Activated T-helper 1 cell treated with Interleukin-2 at 50 U/mL for 16 hours (primary cell): Measurements from ENCODE around the gene CALCOCO2.

Source experiments
- DNase-seq: peaks from one replicate; pipeline ENCODE4 v3.0.0-alpha.2; 2020; ENCODE audit warnings: low read depth

The CALCOCO2 gene

DNA sequence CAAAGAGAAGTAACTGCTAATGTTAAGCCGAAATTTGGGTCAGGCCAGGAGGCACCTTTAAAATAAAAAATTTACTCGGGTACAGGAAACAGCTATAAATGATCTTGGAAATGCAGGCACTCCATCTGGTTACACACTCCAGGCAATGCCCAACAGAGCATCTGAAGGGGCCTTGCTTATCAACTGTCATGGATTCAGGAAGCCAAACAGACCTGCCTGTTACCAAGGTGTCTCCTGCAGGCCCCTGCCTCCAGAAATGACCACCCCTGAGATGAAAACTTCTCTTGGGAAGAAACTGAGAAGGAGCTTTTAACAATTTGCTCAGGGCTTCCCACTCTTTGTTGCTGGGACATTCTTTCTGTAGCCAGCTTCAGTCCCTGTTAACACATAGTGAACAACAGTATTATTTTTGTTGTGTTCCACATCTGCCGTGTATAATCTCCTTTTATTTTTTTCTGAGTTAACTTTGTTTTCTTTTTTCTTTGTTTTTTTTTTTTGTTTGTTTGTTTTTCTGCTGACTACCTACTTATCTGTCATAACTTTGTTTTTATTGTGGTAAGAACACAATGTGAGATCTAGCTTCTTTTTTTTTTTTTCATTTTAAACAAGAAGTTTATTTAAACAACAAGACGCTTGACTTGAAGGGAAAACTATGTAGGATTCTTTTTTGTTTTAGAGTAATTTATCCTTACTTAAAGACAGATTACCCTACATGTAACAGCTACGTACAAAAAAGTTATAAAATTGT, 43.0 kb downstream of the CALCOCO2 start:
- no peak for DNase-seq

DNA sequence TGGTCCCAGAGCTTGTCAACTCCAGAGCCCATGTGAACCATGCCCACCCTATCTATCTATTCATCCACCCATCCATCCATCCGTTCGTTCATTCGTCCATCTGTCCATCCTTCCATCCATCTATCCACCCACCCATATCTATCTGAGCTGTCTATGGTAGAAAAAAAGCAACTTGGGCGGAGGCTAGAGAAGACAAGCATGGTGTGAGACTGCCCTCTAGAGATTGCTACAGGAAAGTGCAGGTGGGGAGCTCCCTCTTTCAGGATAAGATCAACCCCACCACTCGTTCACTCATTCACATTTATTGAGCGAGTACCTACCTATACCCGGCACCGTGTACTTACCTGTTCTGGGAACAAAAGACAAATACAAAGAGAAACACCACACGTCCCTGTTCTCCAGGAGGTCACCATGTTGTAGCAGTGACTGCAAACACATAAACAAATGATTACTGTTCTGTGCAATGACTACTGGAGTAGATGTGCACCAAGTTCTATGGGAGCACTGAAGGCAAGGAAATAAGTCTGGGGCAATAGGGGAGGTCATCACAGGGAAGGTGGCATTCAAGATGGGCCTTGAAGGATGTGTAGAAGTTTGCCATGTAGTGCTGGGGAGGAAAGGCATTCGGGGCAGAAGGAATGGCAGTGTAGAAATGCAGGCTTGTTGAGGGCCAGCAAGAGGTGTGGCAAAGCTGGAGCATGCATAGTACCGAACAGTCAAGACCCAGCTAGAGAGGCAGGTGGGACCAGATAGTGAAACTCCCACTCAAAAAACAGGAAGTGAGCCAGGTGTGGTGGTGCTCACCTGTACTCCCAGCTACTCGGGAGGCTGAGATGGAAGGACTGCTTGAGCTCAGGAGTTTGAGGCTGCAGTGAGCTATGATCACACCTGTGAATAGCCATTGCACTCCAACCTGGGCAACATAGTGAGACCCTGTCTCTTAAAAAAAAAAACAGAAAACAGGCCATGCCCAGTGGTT, 48.4 kb downstream of the CALCOCO2 start:
- DNase-seq, result peak; percentile 14

DNA sequence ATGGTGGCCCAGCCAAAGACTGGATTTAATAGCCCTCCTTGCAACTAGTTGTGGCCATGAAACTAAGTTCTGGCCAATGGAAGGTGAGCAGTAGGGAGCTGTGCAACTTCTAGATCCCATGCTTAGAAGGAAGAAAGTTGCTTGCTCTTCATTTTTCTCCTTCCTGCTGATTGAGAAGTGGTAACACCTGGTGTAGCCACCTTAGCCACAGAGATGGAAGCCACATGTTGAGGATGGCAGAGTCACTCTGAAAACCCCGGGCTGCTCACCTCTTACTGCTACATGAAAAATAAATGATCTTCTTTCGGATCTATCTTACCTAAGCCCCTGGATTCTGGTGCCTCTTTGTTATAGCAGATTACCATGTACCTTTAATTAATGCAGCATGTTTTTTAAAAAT, 51.4 kb downstream of the CALCOCO2 start:
- DNase-seq, result no peak

DNA sequence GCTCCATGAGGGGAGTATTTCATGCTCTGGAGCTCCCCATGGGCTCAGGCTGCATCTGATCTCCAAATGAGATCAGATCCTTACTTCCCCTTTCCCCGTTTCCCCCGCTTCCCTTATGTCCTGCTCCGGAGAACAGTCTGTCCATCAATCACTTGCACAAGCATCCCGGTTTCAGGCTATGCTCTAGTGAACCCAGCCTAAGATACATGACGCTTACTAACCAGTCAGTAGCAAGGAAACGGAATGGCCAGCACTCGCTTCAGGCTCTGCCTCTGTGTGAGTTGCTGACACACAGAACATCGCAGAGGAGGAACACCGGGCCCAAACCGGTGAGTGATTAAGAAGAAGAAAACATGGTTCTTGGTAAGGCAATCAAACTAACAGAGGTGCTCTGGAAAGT, 52.3 kb downstream of the CALCOCO2 start:
- no peak for DNase-seq

DNA sequence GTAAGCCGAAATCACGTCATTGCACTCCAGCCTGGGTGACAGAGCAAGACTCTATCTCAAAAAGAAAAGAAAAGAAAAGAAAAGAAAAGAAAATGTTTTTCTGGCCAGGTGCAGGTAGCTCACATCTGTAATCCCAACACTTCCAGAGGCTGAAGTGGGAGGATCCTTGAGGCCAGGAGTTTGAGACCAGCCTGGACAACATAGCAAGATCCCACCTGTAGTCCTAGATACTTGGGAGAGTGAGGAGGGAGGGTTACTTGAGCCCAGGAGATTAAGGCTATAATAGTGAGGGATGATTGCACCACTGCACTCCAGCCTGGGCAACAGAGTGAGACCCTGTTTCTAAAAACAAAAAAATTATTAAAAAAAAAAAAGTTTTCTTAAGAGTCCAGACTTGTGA, 59.3 kb downstream of the CALCOCO2 start:
- no peak for DNase-seq

DNA sequence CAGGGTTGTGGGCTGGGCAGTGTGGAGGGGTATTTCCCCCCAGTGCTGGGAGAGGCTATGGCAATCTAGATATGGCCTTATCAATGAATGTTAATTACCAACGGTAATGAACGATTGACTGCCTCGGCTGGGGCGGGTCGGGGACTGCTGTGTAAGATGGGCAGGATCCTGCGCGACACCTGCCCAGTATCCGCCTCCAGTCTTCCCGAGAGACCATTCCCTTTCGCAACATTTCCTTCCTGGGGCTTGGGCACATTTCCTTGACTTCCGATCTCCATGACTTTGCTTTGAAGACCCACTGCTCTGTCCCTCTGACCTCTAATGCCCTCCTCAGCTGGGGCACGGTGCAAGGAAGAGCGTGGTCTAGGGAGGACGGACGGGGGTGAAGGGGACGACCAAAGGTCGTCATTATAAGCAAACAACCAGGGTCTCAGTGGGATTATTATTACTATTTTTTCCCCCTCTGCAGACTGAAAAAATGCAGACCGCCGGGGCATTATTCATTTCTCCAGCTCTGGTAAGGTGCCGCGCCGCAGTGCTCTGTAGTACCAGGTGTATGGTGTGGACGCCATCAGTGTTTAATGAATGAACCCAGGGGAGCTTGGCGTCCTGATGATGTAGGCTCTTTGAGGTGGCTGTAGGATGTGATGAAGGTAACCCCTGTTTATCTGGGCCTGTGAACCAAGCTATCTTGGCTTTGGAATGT, 62.3 kb downstream of the CALCOCO2 start:
- DNase-seq, result no peak

DNA sequence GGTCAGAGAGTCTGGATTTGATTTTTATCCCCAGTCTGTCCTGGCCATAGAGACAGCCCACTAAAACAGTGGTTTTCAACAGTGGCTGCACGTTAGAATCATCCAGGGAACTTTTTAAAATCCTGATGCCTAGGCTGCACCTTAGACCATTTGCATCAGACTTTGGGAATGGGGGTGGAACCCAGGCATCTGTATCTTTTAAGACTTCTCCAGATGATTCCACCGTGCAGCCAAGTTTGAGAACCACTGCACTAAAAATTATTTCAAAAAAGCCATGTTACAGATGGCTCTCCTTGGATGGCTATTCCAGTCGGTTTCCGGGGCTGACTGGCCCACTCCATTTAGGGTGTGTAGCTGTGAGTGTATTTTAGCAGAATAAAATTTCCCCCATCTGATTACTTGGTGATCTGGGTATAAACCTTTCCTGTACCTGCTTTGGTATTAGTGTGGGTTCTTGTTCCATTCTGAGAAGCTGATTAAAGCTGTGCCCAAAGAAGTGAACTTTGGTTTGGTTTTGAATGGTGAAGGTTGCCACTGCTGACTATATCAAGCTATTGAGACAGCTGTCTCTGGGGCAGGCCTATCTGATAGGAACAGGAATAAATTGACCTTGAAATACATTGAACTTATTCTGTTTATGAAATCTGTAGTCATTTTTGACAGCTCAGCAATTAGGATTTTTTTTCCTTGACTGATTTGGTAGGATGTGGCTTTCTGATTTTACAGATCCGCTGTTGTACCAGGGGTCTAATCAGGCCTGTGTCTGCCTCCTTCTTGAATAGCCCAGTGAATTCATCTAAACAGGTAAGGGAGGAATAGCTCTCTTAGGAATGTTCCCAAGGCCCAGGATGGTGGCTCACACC, 63.0 kb downstream of the CALCOCO2 start:
- no peak for DNase-seq

DNA sequence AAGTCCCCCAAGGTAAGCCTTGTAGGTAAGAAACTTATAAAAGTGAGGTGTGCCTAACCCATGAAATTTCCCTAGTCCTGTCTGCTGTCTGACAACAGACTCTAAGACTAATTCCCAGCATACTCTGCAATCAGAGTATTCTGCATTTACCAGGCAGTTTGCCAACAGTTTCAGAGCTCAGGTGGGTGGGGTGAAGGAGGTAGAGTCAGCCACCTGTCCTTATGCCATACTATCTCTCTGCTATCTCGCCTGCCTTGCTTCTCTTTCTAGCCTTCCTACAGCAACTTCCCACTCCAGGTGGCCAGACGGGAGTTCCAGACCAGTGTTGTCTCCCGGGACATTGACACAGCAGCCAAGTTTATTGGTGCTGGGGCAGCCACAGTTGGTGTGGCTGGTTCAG, 64.1 kb downstream of the CALCOCO2 start:
- DNase-seq, result no peak

DNA sequence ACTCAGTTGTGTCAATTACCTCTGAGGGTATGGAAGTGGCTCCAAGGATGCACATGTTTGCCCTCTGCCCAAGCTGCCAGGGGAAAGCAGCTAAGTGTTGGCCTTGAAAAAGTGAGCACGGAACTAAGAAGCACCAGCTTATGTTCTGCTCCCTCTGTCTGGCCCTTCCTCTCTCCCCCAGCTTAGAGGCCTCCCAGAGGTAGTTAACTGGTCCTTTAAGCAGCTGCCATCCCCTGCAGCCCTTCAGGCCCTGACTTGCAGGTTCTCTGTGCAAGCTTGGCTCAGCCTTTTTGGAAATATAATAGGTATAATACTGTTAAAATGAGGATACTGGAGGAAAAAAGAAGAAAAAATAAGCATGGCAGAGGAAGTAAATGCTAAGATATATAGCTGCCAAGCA, 70.4 kb downstream of the CALCOCO2 start:
- no peak for DNase-seq

DNA sequence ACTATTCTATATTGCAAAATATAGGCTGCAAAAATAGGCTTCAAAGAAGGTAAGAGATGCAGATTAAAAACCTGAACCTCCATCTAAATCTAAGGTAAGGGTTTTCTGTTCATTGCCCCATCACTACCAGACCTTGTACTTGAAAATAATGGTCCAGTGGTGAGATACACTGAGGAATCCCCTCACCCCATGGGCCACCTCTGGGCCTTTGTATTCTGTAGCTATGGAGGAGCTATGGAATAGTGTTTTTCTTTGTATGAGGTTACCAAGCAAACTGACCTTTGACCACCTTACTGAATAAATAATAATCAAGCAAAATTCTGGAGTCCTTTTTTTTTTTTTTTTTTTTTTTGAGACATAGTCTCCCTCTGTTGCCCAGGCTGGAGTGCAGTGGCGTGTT, 72.6 kb downstream of the CALCOCO2 start:
- no peak for DNase-seq

DNA sequence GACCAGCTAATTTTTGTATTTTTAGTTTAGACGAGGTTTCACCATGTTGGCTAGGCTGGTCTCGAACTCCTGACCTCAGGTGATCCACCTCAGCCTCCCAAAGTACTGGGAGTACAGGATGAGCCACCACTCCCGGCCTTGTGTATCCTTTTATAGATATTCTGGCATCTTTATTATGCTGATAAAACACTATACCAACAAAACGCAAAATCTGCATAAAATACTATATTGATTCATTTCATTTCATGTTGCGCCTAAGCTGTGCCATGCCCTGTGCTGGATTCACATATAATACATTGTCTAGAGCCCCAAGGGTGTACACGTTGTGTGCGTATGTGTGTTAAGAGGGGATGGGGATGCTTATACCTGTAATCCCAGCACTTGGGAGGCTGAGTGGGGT, 73.6 kb downstream of the CALCOCO2 start:
- no peak for DNase-seq

DNA sequence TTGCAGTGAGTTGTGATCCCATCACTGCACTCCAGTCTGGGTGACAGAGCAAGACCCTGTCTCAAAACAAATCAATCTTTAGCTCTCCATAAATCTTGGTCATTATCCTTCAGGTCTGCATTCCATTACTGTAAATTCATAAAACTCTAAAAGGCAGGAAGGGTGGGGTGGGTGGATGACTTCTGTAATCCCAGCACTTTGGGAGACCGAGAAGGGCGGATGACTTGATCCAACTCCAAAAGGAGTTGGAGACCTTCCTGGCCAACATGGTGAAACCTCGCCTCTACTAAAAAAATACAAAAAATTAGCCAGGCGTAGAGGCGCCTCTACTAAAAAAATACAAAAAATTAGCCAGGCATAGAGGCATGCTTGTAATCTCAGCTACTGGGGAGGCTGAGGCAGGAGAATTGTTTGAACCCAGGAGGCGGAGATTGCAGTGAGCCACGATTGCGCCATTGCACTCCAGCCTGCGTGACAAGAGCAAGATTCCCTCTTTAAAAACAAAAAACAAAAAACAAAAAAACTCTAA, 75.2 kb downstream of the CALCOCO2 start:
- no peak for DNase-seq

DNA sequence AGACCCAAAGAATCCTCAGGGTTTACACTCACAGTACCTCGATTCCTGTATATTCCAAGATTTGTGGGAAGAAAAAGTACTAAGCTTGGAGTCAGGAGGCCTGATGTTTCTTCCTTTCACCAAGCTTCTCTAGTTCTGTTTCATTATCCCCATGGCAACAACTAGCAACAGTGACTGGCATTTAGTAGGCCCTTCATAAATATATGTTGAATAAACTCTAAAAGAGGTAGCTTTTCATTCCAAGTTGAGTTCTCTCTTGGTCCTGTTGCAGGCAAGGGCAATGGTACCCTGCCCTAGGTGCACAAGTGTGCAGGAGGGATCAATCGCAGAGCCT, 76.8 kb downstream of the CALCOCO2 start:
- no peak for DNase-seq

DNA sequence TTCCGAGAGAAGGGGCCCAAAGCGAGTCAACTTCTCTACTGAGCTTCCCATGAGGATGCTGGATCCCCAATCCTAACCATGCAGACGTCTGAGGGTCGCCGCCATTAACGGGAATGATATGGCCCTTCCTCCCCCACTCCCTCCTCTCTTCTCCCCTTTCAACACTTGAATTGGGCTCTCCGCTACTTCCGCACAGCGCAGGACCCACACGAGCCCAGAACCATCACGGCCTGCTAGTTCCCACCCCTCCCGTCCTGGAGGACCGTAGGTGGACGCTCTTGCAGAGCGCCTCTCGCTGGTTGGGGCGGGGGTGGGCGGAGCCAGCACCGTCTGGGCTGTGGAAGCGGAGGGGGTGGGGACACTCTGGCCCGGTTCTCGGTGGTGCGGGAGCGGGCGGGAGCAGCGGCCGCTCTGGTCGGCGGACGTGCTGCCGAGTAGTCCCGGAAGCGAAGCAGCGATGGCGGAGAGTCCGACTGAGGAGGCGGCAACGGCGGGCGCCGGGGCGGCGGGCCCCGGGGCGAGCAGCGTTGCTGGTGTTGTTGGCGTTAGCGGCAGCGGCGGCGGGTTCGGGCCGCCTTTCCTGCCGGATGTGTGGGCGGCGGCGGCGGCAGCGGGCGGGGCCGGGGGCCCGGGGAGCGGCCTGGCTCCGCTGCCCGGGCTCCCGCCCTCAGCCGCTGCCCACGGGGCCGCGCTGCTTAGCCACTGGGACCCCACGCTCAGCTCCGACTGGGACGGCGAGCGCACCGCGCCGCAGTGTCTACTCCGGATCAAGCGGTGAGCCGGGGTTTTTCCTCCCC, 77.4 kb downstream of the CALCOCO2 start, which contains the start of gene UBE2Z:
Gene UBE2Z, plus strand, starts transcription at position 361 of the 797 bp plus-strand sequence. Its CDS starts 97 bp downstream, at position 458.
- DNase-seq, result peak; percentile 86

DNA sequence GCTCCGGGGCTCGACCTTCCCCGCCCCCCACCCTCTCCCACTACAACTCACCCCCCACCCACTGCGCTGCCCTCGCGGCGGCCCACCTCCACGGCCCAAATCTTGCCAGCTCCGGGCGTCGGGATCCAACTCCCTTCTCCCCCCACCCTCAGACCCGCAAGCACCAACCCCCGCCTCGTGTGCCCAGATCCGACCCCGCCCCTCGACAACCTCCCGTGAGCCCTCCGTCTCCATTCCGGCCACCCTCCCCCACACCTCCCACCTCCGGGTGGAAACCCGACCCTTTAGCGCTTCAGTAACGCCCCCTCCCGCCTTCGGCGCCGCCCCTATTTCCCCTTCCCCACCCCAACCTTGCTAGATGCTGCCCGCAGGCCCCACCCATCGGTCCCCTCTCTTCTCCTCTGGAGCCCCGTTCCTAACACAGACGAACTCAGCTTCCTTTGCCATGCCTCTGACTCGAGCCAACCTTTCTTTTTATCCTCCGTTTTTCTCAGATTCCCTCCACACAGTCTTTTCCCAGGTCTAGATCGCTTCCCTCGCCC, 78.1 kb downstream of the CALCOCO2 start:
- peak; percentile 67 for DNase-seq

DNA sequence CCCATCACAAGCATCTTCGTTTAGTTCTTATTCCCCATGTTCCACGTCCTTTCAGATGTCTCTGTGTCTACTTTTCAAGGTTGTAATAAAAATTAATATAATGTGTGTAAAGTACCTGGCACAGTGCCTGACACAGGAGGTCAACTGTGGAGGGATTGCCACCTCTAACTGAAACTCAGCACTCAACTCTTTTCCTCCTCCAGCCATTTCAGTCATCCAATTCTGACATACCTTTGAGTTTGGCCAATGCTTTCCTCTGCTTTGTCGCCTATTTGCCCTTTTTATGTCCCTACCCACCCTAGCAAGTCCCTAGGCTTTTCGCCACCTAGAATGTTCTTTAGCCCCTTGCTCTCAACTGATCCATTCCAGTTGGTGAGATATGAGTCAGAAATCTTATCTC, 78.9 kb downstream of the CALCOCO2 start:
- DNase-seq, result no peak

DNA sequence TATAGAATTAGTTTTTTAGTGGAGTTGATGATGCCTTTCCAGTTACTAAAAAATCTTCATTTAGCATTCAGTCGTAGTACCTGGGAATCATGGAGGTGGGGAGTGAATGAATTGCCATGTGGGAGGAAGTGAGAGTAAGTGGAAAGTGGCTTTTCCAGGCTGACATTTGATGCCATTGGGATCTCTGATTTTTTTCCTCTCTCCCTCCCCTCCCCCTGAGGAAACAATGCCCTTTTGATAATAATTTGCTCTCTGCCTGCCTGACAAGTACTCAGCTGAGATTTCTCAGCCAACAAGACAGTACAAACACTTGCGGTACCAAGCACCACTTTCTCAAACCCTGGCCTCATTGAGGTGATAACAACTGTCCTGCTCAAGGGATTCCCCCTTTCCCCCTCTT, 79.5 kb downstream of the CALCOCO2 start:
- DNase-seq, result no peak

DNA sequence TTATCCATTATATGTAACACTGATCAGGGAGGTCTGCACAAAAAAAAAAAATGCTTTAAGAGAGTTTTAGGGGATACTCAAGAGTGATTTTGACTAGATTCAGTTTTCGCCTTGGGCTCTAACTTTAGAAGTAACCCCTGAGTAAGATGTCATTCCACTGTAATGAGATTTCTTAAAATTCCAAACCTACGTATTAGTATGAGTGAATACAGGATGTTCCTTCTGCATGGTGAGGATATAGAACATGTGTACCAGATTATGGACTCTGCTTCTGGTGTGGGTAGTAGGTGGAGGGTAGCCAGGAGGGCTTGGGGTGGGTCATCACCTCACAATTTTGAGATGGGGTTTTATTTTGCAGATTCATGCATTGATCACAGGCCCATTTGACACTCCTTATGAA, 81.6 kb downstream of the CALCOCO2 start:
- no peak for DNase-seq
